CD4-positive, CD25-positive, alpha-beta regulatory T cell (primary cell): Measurements from ENCODE around the gene TMEM44. TPM values are rescaled to one million over a fixed set of nuclear protein-coding genes. Genes with fewer than 3 reads are reported as not detected.
A peak's percentile ranks its signal among the peaks of the same experiment; 100 is the strongest.

Source experiments
- ATAC-seq, 2 donors: fragments of 150-1000 bp; cut with Tn5 transposase; one replicate each; pipeline ENCODE4 v1.10.0; 2021; ENCODE audit warnings: low read depth in 2 of 2, moderate number of reproducible peaks in 2 of 2, moderate library complexity in 1 of 2
- DNase-seq, 3 donors: peaks; one replicate each; pipeline versions ENCODE4 v3.0.0 to v3.0.0-alpha.2; 2012 to 2022; ENCODE audit warnings: mixed read lengths in 1 of 3
- H3K27ac ChIP-seq: one replicate; pipeline ENCODE4 v1.7.0; 2013; ENCODE audit warnings: mild to moderate bottlenecking, low read length; ENCODE audit not compliant: insufficient read depth, poor library complexity, severe bottlenecking
- H3K27me3 ChIP-seq: one replicate; pipeline ENCODE4 v1.7.0; 2013; ENCODE audit warnings: low read length; ENCODE audit not compliant: control insufficient read depth, insufficient read depth
- H3K36me3 ChIP-seq: one replicate; pipeline ENCODE4 v1.7.0; 2013; ENCODE audit warnings: mild to moderate bottlenecking, low read length, moderate library complexity; ENCODE audit not compliant: control insufficient read depth, insufficient read depth
- H3K4me1 ChIP-seq: 2 replicates; pipeline ENCODE4 v1.7.0; 2013; ENCODE audit warnings: mild to moderate bottlenecking, low read length; ENCODE audit not compliant: insufficient read depth, control insufficient read depth, poor library complexity, severe bottlenecking
- H3K4me3 ChIP-seq: one replicate; pipeline ENCODE4 v1.7.0; 2013; ENCODE audit warnings: low read depth, mild to moderate bottlenecking, low read length, moderate library complexity
- H3K9me3 ChIP-seq, 2 experiments: 1 replicate in 1 of 2; 2 replicates in 1 of 2; pipeline ENCODE4 v1.7.0; 2013; ENCODE audit warnings: low read length in 2 of 2, mild to moderate bottlenecking in 1 of 2, moderate library complexity in 1 of 2; ENCODE audit not compliant: control insufficient read depth in 2 of 2
- H3K27ac Mint-ChIP-seq, 3 donors: one replicate each; pipeline ENCODE4 v1.8.0; 2020 to 2022; ENCODE audit warnings: mild to moderate bottlenecking in 3 of 3, mixed read lengths in 3 of 3, moderate library complexity in 2 of 3
- H3K27me3 Mint-ChIP-seq: one replicate; pipeline ENCODE4 v1.8.0; 2022; ENCODE audit warnings: mild to moderate bottlenecking, mixed read lengths
- H3K36me3 Mint-ChIP-seq: one replicate; pipeline ENCODE4 v1.8.0; 2020; ENCODE audit warnings: mixed read lengths
- H3K4me1 Mint-ChIP-seq, 4 donors: one replicate each; pipeline ENCODE4 v1.8.0; 2020 to 2022; ENCODE audit warnings: mixed read lengths in 4 of 4, mild to moderate bottlenecking in 1 of 4
- H3K4me3 Mint-ChIP-seq, 4 donors: one replicate each; pipeline ENCODE4 v1.8.0; 2020 to 2022; ENCODE audit warnings: mild to moderate bottlenecking in 4 of 4, mixed read lengths in 4 of 4, moderate library complexity in 3 of 4
- H3K9me3 Mint-ChIP-seq, 7 donors: one replicate each; pipeline ENCODE4 v1.8.0; 2020 to 2022; ENCODE audit warnings: mixed read lengths in 7 of 7, mild to moderate bottlenecking in 3 of 7, moderate library complexity in 2 of 7
- polyA plus RNA-seq, 4 donors: library from polyadenylated mRNA; unstranded; fragments of 300-500 nt; fragmentation: Illumina TruSeq; gene quantifications; one replicate each; pipeline ENCODE4 v1.2.3, GENCODE V29; 2021
- total RNA-seq: library from RNA; stranded (reverse); gene quantifications from one replicate; pipeline ENCODE4 v1.2.3, GENCODE V29; 2022

Gene TMEM44
- 5.5 TPM for total RNA-seq
- polyA plus RNA-seq, result 1 to 10 TPM in 1 of 4 donors, under 1 TPM in 3; 0.41 to 1.1 (median 0.66) TPM

- ATAC-seq (peak; percentile 72 to 79), DNase-seq (peak; percentile 48 to 74 (median 48))
- Mint-ChIP-seq H3K4me1 (peaks cover 0 to 17% (median 2%) of the 10 kb centered on the region in 4 donors), H3K27ac (peak within 1 kb of the TSS in 1 of 3 donors; percentile 85), H3K27me3 (no peaks in the 10 kb centered on the region), H3K9me3 (no peaks in the 10 kb centered on the region), H3K36me3 (no peaks in the 10 kb centered on the region), H3K4me3 (peak within 1 kb of the TSS; percentile 85 to 93 (median 90))
- Histone ChIP-seq H3K4me1 (peaks cover 16% of the 10 kb centered on the region), H3K9me3 (no peaks in the 10 kb centered on the region), H3K27me3 (no peaks in the 10 kb centered on the region), H3K27ac (no peak within 1 kb of the TSS), H3K36me3 (no peaks in the 10 kb centered on the region), H3K4me3 (peak within 1 kb of the TSS; percentile 48)
Measured at GRCh38 chr3:194633349-194634004, at the start of gene TMEM44. Gene TMEM44 (minus strand): TSS chr3:194633419. CDS start chr3:194633215, 204 bp downstream.

- DNase-seq, result peak; percentile 47 to 87 (median 75)
- H3K4me1 Mint-ChIP-seq, result peaks cover 7 to 33% (median 22%) of the 10 kb centered on the region in 4 donors
Measured at GRCh38 chr3:194682694-194683310, 49.6 kb upstream of the TMEM44 start.

GRCh38 chr3:194682189-194682693, 49.0 kb upstream of the TMEM44 start:
- peaks cover 16% of the 10 kb centered on the region for H3K27me3 Mint-ChIP-seq
- Histone ChIP-seq H3K4me3 (no peak overlapping the region), H3K27ac (no peak overlapping the region), H3K36me3 (no peaks in the 10 kb centered on the region), H3K27me3 (peaks cover 4% of the 10 kb centered on the region), H3K4me1 (peaks cover 33% of the 10 kb centered on the region), H3K9me3 (no peaks in the 10 kb centered on the region)
- H3K9me3 Mint-ChIP-seq, result no peaks in the 10 kb centered on the region
- peak overlapping the region in 1 of 3 donors; percentile 78 for H3K27ac Mint-ChIP-seq
- ATAC-seq, result no peak
- no peaks in the 10 kb centered on the region for H3K36me3 Mint-ChIP-seq
- peak overlapping the region in 1 of 4 donors; percentile 76 for H3K4me3 Mint-ChIP-seq
- peaks cover 7 to 33% (median 21%) of the 10 kb centered on the region in 4 donors for H3K4me1 Mint-ChIP-seq
- no peak for DNase-seq

More at GRCh38 chr3:194682694-194683310, 49.6 kb upstream of the TMEM44 start:
- no peaks in the 10 kb centered on the region for H3K36me3 Mint-ChIP-seq
- no peaks in the 10 kb centered on the region for H3K36me3 ChIP-seq
- ATAC-seq, result peak; percentile 70 to 76
- H3K4me3 Mint-ChIP-seq, result peak overlapping the region in 2 of 4 donors; percentile 38 to 76
- H3K27me3 Mint-ChIP-seq, result peaks cover 12% of the 10 kb centered on the region
- H3K9me3 Mint-ChIP-seq, result no peaks in the 10 kb centered on the region
- no peak overlapping the region for H3K27ac ChIP-seq
- no peak overlapping the region for H3K4me3 ChIP-seq
- peaks cover 4% of the 10 kb centered on the region for H3K27me3 ChIP-seq
- no peaks in the 10 kb centered on the region for H3K9me3 ChIP-seq
- peak overlapping the region in 1 of 3 donors; percentile 78 for H3K27ac Mint-ChIP-seq
- H3K4me1 ChIP-seq, result peaks cover 37% of the 10 kb centered on the region

- peak overlapping the region in 1 of 3 donors; percentile 46 for H3K27ac Mint-ChIP-seq
- Histone ChIP-seq H3K9me3 (no peaks in the 10 kb centered on the region), H3K36me3 (no peaks in the 10 kb centered on the region), H3K27ac (no peak overlapping the region), H3K27me3 (peaks cover 4% of the 10 kb centered on the region), H3K4me3 (no peak overlapping the region), H3K4me1 (peaks cover 21% of the 10 kb centered on the region)
- H3K36me3 Mint-ChIP-seq, result no peaks in the 10 kb centered on the region
- no peaks in the 10 kb centered on the region for H3K9me3 Mint-ChIP-seq
- peaks cover 7 to 27% (median 20%) of the 10 kb centered on the region in 4 donors for H3K4me1 Mint-ChIP-seq
- ATAC-seq (no peak), DNase-seq (no peak)
- peak overlapping the region in 2 of 4 donors; percentile 33 to 63 for H3K4me3 Mint-ChIP-seq
- peaks cover 12% of the 10 kb centered on the region for H3K27me3 Mint-ChIP-seq
Measured at GRCh38 chr3:194680888-194681615, 47.8 kb upstream of the TMEM44 start.

DNA sequence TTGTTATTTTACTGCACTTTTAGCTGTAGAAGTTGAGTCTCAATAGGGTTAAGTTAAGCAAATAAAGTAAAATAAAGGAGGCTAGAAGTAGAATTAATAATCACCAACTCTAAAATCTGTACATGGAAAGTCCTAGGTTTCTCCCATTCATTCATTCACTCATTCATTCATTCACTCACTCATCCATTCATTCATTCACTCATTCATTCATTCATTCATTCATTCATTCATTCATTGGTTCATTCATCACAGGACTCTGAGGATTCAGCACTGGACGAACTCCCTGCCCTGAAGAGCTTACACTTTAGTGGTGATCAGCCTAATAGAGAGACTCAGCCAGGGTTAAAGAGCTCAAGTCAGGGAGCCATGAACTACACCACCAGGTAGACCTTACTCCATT, 43.3 kb upstream of the TMEM44 start:
- no peaks in the 10 kb centered on the region for H3K9me3 Mint-ChIP-seq
- peak overlapping the region in 1 of 3 donors; percentile 11 for H3K27ac Mint-ChIP-seq

GRCh38 chr3:194675680-194676079, 42.5 kb upstream of the TMEM44 start:
- no peak overlapping the region for H3K4me3 ChIP-seq
- DNase-seq, result no peak
- no peaks in the 10 kb centered on the region for H3K9me3 Mint-ChIP-seq

More for the DNA sequence above, 43.3 kb upstream of the TMEM44 start:
- no peak overlapping the region for H3K27ac ChIP-seq
- H3K36me3 ChIP-seq, result no peaks in the 10 kb centered on the region
- H3K4me1 Mint-ChIP-seq, result peaks cover 2 to 16% (median 14%) of the 10 kb centered on the region in 4 donors
- H3K27me3 Mint-ChIP-seq, result peaks cover 7% of the 10 kb centered on the region
- H3K27me3 ChIP-seq, result no peaks in the 10 kb centered on the region
- peak overlapping the region in 1 of 4 donors; percentile 34 for H3K4me3 Mint-ChIP-seq
- no peaks in the 10 kb centered on the region for H3K9me3 ChIP-seq
- H3K4me3 ChIP-seq, result no peak overlapping the region
- H3K36me3 Mint-ChIP-seq, result no peaks in the 10 kb centered on the region
- ATAC-seq (no peak), DNase-seq (no peak)
- peaks cover 6% of the 10 kb centered on the region for H3K4me1 ChIP-seq

DNA sequence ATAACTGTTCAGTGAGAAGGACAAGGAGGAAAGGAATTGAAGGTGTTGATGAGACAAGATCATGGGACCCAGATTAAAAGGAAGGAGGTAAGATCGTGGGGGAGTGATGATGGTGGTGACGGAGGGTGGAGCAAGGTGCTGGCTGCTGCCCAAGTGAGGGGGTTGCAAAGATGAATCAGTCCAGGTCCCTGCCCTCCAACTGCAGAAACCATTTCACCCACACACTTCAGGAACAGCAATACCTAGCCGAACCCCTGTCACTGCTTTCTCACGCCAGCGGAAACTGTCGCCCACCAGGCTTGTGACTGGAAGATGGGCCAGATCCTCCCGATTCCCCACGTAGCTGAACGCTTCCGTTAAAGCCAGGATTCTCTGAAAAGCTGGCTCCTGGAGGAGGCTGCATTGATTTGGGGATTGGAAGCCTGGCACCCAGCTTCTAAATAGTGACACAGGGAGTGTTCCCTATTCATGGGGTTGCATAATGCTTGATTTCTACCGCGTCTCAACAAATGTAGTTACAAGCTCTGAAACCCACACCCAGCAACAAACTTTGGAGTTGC, 41.9 kb upstream of the TMEM44 start:
- H3K27ac Mint-ChIP-seq, result no peak overlapping the region
- no peaks in the 10 kb centered on the region for H3K9me3 Mint-ChIP-seq
- H3K4me1 Mint-ChIP-seq, result peaks cover 10 to 27% (median 20%) of the 10 kb centered on the region in 4 donors
- H3K4me3 Mint-ChIP-seq, result peak overlapping the region in 2 of 4 donors; percentile 23 to 34
- no peak overlapping the region for H3K4me3 ChIP-seq
- H3K27me3 Mint-ChIP-seq, result peaks cover 4% of the 10 kb centered on the region
- H3K4me1 ChIP-seq, result peaks cover 19% of the 10 kb centered on the region
- DNase-seq (peak in 1 of 3 donors; percentile 27), ATAC-seq (no peak)
- no peaks in the 10 kb centered on the region for H3K27me3 ChIP-seq
- H3K36me3 ChIP-seq, result no peaks in the 10 kb centered on the region
- H3K36me3 Mint-ChIP-seq, result no peaks in the 10 kb centered on the region
- H3K9me3 ChIP-seq, result no peaks in the 10 kb centered on the region
- no peak overlapping the region for H3K27ac ChIP-seq

More at GRCh38 chr3:194675680-194676079, 42.5 kb upstream of the TMEM44 start:
- no peaks in the 10 kb centered on the region for H3K9me3 ChIP-seq
- Mint-ChIP-seq H3K27me3 (peaks cover 4% of the 10 kb centered on the region), H3K27ac (no peak overlapping the region), H3K36me3 (no peaks in the 10 kb centered on the region), H3K4me3 (peak overlapping the region in 1 of 4 donors; percentile 34), H3K4me1 (peaks cover 6 to 22% (median 20%) of the 10 kb centered on the region in 4 donors)
- no peaks in the 10 kb centered on the region for H3K27me3 ChIP-seq
- peaks cover 14% of the 10 kb centered on the region for H3K4me1 ChIP-seq
- no peak for ATAC-seq
- no peak overlapping the region for H3K27ac ChIP-seq
- H3K36me3 ChIP-seq, result no peaks in the 10 kb centered on the region
